GM19463 (cell line): ENCODE results near the gene SPOCK1.
A peak's percentile ranks its signal among the peaks of the same experiment; 100 is the strongest.
"Not testable (repeated sequence)": the region's sequence is repeated elsewhere in the genome, so short reads cannot be mapped to it uniquely, and the experiment has no call there.

ENCODE experiments used
- ATAC-seq: cut with Tn5 transposase; IDR thresholded peaks from one replicate; pipeline ENCODE4 v1.9.1; 2021; ENCODE audit warnings: mild to moderate bottlenecking, moderate library complexity; ENCODE audit not compliant: unreplicated experiment

Gene SPOCK1

GRCh38 chr5:137498736-137499505, at the start of gene SPOCK1:
SPOCK1 (minus strand) TSS chr5:137499326.
- peak; percentile 97 for ATAC-seq

GRCh38 chr5:137545956-137546355, 46.8 kb upstream of the SPOCK1 start:
- ATAC-seq, result no peak

- ATAC-seq, result not testable (repeated sequence)
Measured at GRCh38 chr5:137535449-137535848, 36.3 kb upstream of the SPOCK1 start.

- no peak for ATAC-seq
Measured at GRCh38 chr5:137533963-137534362, 34.8 kb upstream of the SPOCK1 start.

GRCh38 chr5:137531266-137531665, 32.1 kb upstream of the SPOCK1 start:
- no peak for ATAC-seq

- no peak for ATAC-seq
Measured at GRCh38 chr5:137521246-137521645, 22.1 kb upstream of the SPOCK1 start.

GRCh38 chr5:137516961-137517360, 17.8 kb upstream of the SPOCK1 start:
- no peak for ATAC-seq

- ATAC-seq, result no peak
Measured at GRCh38 chr5:137516251-137516797, 17.2 kb upstream of the SPOCK1 start.

GRCh38 chr5:137515238-137515637, 16.1 kb upstream of the SPOCK1 start:
- ATAC-seq, result no peak

GRCh38 chr5:137510671-137511070, 11.5 kb upstream of the SPOCK1 start:
- no peak for ATAC-seq

GRCh38 chr5:137507150-137507549, 8.0 kb upstream of the SPOCK1 start:
- no peak for ATAC-seq

- no peak for ATAC-seq
Measured at GRCh38 chr5:137506296-137506695, 7.2 kb upstream of the SPOCK1 start.

- ATAC-seq, result no peak
Measured at GRCh38 chr5:137504916-137505315, 5.8 kb upstream of the SPOCK1 start.

GRCh38 chr5:137503456-137503855, 4.3 kb upstream of the SPOCK1 start:
- no peak for ATAC-seq

GRCh38 chr5:137502632-137503031, 3.5 kb upstream of the SPOCK1 start:
- ATAC-seq, result no peak

GRCh38 chr5:137501846-137502406, 2.8 kb upstream of the SPOCK1 start:
- ATAC-seq, result no peak

- ATAC-seq, result no peak
Measured at GRCh38 chr5:137501226-137501625, 2.1 kb upstream of the SPOCK1 start.

GRCh38 chr5:137500615-137501225, 1.6 kb upstream of the SPOCK1 start:
- no peak for ATAC-seq

- not testable (repeated sequence) for ATAC-seq
Measured at GRCh38 chr5:137499506-137499847, 351 bp upstream of the SPOCK1 start.

GRCh38 chr5:137498301-137498735, 808 bp downstream of the SPOCK1 start:
- no peak for ATAC-seq

- ATAC-seq, result no peak
Measured at GRCh38 chr5:137497396-137498290, 1.5 kb downstream of the SPOCK1 start.
